ENCODE data around the gene CDH1.

GRCh38 chr16:68833251-68833650, 96.2 kb downstream of the CDH1 start:
- TF ChIP-seq POLR2AphosphoS5 (IDR thresholded peaks at IDR 0.05; ENCODE audit: low read depth, low read length) (no peak), POLR2A (IDR thresholded peaks at IDR 0.05; ENCODE audit: low read depth, low read length) (no peak), TAF1 (IDR thresholded peaks at IDR 0.05; ENCODE audit: low read depth, low read length) (no peak), PAX5 (IDR thresholded peaks at IDR 0.05; ENCODE audit: insufficient read depth, low read length, severe bottlenecking) (no peak)

Measured in GM12891 (cell line).